Activated CD4-positive, CD25-positive, alpha-beta regulatory T cell treated with anti-CD3 and anti-CD28 coated beads, Interleukin-2, amount 50 U/mL, for 72 hours (primary cell): Measurements from ENCODE around the gene COX19.
A peak's percentile ranks its signal among the peaks of the same experiment; 100 is the strongest.
"Not testable (repeated sequence)": the region's sequence is repeated elsewhere in the genome, so short reads cannot be mapped to it uniquely, and the experiment has no call there.

Experiments
- DNase-seq: peaks from one replicate; pipeline ENCODE4 v3.0.0; 2021

COX19 gene

GRCh38 chr7:959271-959670 is 16.1 kb downstream of the COX19 start:
- no peak for DNase-seq

- DNase-seq = no peak
These were observed 16.8 kb downstream of the COX19 start for GRCh38 chr7:958221-959200.

GRCh38 chr7:957418-958220 is 17.7 kb downstream of the COX19 start:
- DNase-seq = no peak

GRCh38 chr7:956031-956430 is 19.3 kb downstream of the COX19 start:
- no peak for DNase-seq

GRCh38 chr7:954330-955238 is 20.8 kb downstream of the COX19 start, which contains the start of gene ADAP1:
Gene ADAP1 (minus strand): TSS chr7:954680. CDS start chr7:954477, 203 bp downstream.
- DNase-seq = peak; percentile 60

DNA sequence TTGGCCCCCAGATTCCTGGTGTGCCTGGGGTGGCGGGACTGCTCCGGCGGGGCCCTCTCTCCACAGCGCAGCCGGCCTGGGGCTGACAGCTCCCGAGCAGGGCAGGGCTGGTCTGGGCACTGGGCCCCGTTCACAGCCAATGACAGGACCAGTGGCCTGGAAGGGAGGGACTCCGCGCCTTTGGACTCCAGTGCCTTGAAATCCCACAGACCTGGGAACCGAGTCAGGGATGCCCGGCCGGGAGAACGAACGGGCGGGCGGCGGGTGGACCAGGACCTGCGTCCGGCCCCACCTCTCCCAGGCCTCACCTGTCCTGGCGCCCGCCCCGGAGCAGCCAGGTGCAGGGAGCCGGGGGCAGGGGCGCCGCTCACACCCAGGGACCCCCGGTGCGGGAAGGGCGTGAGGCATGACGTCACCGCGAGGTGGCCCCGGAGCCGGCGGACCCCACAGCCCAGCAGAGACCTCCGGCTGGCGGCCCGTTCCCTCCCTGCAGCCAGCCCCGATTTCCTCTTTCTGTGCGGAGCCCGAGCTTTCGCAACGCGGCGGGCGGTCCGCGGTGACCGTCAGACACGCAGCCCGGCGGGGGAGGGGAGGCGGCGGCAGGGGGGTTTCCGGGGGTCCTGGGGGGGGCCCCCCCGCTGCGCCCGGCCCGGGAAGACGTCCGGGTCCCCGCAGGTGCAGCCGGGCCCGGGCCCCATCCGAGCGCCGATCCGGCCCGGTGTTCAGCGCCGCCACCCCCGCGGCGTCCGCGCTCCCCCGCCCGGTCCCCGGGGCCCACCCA is 21.6 kb downstream of the COX19 start:
- no peak for DNase-seq

- no peak for DNase-seq
These were observed 22.6 kb downstream of the COX19 start for GRCh38 chr7:952548-953441.

DNA sequence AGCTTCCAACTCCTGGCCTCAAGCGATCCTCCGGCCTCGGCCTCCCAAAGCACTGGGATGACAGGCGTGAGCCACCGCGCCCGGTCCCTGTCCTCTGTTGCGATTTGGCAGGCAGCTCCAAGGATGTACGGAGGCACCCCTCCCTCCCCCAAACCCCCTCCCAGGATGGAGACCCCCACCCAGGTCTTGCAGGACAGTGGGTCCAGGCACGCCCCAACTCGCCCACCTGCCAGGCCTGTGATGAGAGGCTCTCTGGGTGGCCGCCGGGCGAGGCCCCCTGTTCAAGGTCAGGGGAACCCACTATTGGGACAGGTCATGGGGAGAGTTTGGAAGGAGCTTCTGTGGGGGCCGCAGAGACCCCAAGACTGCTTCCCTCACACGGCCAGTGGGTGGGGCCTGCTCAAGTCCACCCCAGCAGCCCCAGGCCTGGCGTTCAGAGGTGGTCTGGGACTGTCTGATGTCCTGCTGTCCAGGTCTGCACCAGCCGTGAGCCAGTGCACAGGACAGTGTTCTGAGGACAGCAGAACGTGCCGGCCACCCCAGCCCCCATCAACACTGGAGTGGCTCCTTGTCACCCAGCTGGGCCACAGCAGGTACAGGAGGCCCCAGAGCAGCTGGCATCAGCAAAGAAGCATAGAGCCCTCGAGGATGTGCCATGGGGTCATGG is 23.3 kb downstream of the COX19 start:
- DNase-seq = no peak

GRCh38 chr7:949021-949934 is 26.1 kb downstream of the COX19 start:
- no peak for DNase-seq

DNA sequence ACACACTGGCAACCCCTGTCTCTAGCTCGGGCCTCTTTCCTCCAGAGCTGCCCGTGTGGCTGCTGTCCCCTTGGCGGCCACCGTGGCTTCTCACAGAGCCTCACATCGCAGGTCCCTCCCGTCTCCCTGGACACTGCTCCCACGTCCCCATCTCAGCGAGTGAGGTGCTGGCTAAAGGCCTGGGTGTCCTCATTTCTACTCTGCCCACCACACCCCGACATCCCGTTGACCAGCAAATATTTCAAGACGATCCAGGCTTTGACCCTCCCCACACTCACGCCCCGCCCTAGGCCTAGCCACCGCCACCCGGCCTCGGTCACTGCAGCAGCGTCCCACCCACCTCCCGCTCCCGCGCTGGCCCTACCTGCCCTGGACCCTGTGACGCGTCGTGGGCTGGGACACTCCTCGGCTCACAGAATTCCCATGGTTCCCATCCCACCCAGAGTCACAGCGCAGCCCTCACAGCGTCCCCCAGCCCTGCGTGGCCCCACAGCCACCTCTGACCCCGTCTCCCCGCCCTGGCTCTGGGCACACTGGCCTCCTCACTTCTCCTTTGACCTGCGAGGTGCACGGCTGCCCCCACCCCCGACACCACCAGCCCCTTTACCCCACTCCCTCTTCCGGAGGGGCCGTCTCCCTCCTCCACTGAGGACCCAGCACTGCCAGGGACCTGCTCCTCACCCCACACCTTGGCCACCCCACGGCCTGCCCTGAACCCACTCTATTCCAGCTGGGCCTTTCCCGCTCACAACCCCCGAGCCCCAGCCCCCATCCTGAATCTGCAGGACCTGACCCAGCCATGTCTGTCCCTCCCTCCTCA is 27.7 kb downstream of the COX19 start:
- DNase-seq = no peak

GRCh38 chr7:946256-946996 is 28.9 kb downstream of the COX19 start:
- no peak for DNase-seq

- no peak for DNase-seq
These were observed 29.6 kb downstream of the COX19 start for GRCh38 chr7:945556-946255.

DNA sequence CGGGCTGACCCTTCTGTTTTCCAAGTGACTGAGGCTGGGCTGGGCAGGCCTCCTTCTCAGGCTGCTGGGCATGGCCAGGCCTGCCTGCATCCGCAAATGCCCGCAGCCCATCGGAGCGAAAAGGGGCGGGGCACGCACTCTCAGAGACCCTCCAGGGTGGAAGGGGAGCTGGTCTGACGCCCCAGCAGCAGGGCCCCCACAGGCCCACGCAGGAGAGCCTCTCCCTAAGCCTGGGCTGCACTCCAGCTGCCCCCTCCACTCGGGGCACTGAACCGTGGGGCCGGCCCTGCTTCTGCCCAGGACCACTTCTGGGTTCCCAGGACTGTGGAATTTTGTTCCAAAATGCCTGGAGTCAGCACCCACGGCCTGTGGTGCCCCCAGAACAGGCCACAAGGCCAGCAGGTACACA is 30.2 kb downstream of the COX19 start:
- no peak for DNase-seq

- DNase-seq = no peak
These were observed 30.6 kb downstream of the COX19 start for GRCh38 chr7:944744-945143.

- not testable (repeated sequence) for DNase-seq
These were observed 31.6 kb downstream of the COX19 start for GRCh38 chr7:943793-944192.

GRCh38 chr7:940599-941408 is 34.5 kb downstream of the COX19 start:
- DNase-seq = no peak
